HG03520 (cell line): ENCODE results near the gene CACNA1F.
A peak's percentile ranks its signal among the peaks of the same experiment; 100 is the strongest.

Experiments used
- ATAC-seq: cut with Tn5 transposase; IDR thresholded peaks from one replicate; pipeline ENCODE4 v1.9.1; 2021; ENCODE audit warnings: mild to moderate bottlenecking, moderate library complexity; ENCODE audit not compliant: unreplicated experiment

Gene CACNA1F

GRCh38 chrX:49231333-49232000 lies 1.7 kb downstream of the CACNA1F start:
- no peak for ATAC-seq

GRCh38 chrX:49230500-49231232 lies 2.5 kb downstream of the CACNA1F start:
- ATAC-seq, result peak; percentile 45

- no peak for ATAC-seq
Observed at GRCh38 chrX:49228185-49228584, 5.0 kb downstream of the CACNA1F start.

- no peak for ATAC-seq
Observed at GRCh38 chrX:49227726-49228125, 5.4 kb downstream of the CACNA1F start.

- ATAC-seq, result no peak
Observed at GRCh38 chrX:49226946-49227345, 6.2 kb downstream of the CACNA1F start.

GRCh38 chrX:49225858-49226257 lies 7.3 kb downstream of the CACNA1F start:
- no peak for ATAC-seq

GRCh38 chrX:49221868-49222267 lies 11.3 kb downstream of the CACNA1F start:
- ATAC-seq, result no peak

GRCh38 chrX:49220100-49220499 lies 13.0 kb downstream of the CACNA1F start:
- no peak for ATAC-seq

GRCh38 chrX:49214996-49215526 lies 18.1 kb downstream of the CACNA1F start:
- no peak for ATAC-seq

GRCh38 chrX:49214416-49214815 lies 18.7 kb downstream of the CACNA1F start:
- ATAC-seq, result no peak

- no peak for ATAC-seq
Observed at GRCh38 chrX:49212861-49213260, 20.3 kb downstream of the CACNA1F start.

GRCh38 chrX:49212209-49212608 lies 20.9 kb downstream of the CACNA1F start:
- ATAC-seq, result no peak

GRCh38 chrX:49211074-49211473 lies 22.1 kb downstream of the CACNA1F start:
- no peak for ATAC-seq

- no peak for ATAC-seq
Observed at GRCh38 chrX:49210406-49210805, 22.7 kb downstream of the CACNA1F start.

GRCh38 chrX:49209434-49210251 lies 23.5 kb downstream of the CACNA1F start:
- no peak for ATAC-seq

GRCh38 chrX:49208399-49208798 lies 24.7 kb downstream of the CACNA1F start:
- no peak for ATAC-seq

GRCh38 chrX:49206543-49206942 lies 26.6 kb downstream of the CACNA1F start:
- ATAC-seq, result no peak

- ATAC-seq, result no peak
Observed at GRCh38 chrX:49205443-49205842, 27.7 kb downstream of the CACNA1F start.

GRCh38 chrX:49204709-49205108 lies 28.4 kb downstream of the CACNA1F start:
- ATAC-seq, result no peak

- ATAC-seq, result no peak
Observed at GRCh38 chrX:49204017-49204416, 29.1 kb downstream of the CACNA1F start.

GRCh38 chrX:49203536-49203935 lies 29.6 kb downstream of the CACNA1F start:
- ATAC-seq, result no peak
